ENCODE measurements around the gene CREM. TPM values are rescaled to one million over a fixed set of nuclear protein-coding genes. Genes with fewer than 3 reads are reported as not detected.
"Not testable (repeated sequence)": the region's sequence is repeated elsewhere in the genome, so short reads cannot be mapped to it uniquely, and the experiment has no call there.

CREM gene
- total RNA-seq, 1 experiment from 2014 or later, result 58.3 TPM

DNA sequence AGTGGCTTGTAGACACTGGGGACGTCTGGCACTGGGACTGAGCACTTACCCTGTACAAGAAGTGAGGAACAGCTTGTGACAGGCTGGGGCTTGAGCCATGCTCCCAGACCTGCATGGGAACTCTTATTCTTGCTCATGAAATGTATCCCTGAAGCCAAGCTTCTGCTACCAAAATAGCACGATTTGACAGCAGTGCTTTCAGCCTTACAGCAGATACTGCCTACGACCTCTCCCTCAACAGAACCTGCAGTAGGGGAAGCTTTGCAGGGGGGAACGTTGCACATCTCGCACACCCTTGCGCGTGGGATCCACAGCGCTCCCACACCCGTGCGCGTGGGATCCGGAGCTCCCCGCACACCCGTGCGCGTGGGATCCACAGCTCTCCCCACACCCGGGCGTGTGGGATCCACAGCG, 88.0 kb downstream of the CREM start:
- in situ Hi-C loops (cut with HindIII; ENCODE audit: low sequenced_read_pairs), result no loop called here
- DNase-seq (ENCODE audit: low spot score), result peak; percentile 20

- DNase-seq (ENCODE audit: low spot score), result no peak
- in situ Hi-C loops (cut with HindIII; ENCODE audit: low sequenced_read_pairs), result no loop called here
These were observed 88.5 kb downstream of the CREM start for GRCh38 chr10:35215107-35215506.

- DNase-seq (ENCODE audit: low spot score), result peak; percentile 7
- in situ Hi-C loops (cut with HindIII; ENCODE audit: low sequenced_read_pairs), result no loop called here
These were observed 89.8 kb downstream of the CREM start for GRCh38 chr10:35216303-35216905.

DNA sequence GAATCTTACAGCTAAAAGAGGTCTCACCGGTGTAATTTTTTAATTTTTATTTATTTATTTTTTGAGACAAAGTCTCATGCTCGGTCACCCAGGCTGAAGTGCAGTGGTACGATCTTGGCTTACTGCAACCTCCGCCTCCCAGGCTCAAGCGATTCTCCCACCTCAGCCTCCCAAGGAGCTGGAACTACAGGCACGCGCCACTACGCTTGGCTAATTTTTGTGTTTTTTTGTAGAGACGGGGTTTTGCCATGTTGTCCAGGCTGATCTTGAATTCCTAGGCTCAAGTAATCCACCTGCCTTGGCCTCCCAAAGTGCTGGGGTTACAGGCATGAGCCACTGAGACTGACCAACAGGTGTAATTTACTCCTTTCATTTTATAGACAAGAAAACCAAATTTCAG, 90.3 kb downstream of the CREM start:
- in situ Hi-C loops (cut with HindIII; ENCODE audit: low sequenced_read_pairs); DNase-seq (ENCODE audit: low spot score): not testable (repeated sequence)

GRCh38 chr10:35217455-35217854, 90.8 kb downstream of the CREM start:
- in situ Hi-C loops (cut with HindIII; ENCODE audit: low sequenced_read_pairs), result no loop called here
- DNase-seq (ENCODE audit: low spot score), result peak; percentile 10

DNA sequence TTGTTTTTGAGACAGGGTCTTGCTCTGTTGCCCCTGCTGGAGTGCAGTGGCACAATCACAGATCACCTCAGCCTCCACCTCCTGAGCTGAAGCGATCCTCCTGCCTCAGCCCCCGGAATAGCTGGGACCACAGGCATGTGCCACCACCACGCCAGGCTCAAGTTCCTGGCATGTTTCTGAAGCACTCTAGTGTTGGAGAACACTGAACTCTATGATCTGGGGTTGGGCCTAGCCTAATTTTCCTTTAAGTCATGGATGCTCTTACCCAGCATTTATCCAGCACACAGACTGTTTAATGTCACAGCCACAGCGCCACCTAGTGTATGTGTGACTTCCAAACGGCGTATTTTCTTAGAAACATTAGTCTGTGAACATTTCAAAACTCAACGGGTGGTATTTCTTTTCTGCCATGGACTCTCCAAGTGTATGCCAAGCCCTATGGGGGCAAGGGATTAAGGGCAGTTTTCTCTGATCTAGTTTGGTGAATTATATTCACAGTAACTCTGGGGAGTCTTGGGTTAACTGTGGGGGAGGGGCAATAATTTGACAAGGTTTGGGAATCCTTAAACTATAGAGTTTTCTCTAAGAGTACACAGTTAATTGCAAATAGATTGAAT, 91.8 kb downstream of the CREM start:
- DNase-seq (ENCODE audit: low spot score), result peak; percentile 74
- in situ Hi-C loops (cut with HindIII; ENCODE audit: low sequenced_read_pairs), result no loop called here

- no peak for DNase-seq (ENCODE audit: low spot score)
- in situ Hi-C loops (cut with HindIII; ENCODE audit: low sequenced_read_pairs), result no loop called here
These were observed 92.6 kb downstream of the CREM start for GRCh38 chr10:35219292-35219691.

DNA sequence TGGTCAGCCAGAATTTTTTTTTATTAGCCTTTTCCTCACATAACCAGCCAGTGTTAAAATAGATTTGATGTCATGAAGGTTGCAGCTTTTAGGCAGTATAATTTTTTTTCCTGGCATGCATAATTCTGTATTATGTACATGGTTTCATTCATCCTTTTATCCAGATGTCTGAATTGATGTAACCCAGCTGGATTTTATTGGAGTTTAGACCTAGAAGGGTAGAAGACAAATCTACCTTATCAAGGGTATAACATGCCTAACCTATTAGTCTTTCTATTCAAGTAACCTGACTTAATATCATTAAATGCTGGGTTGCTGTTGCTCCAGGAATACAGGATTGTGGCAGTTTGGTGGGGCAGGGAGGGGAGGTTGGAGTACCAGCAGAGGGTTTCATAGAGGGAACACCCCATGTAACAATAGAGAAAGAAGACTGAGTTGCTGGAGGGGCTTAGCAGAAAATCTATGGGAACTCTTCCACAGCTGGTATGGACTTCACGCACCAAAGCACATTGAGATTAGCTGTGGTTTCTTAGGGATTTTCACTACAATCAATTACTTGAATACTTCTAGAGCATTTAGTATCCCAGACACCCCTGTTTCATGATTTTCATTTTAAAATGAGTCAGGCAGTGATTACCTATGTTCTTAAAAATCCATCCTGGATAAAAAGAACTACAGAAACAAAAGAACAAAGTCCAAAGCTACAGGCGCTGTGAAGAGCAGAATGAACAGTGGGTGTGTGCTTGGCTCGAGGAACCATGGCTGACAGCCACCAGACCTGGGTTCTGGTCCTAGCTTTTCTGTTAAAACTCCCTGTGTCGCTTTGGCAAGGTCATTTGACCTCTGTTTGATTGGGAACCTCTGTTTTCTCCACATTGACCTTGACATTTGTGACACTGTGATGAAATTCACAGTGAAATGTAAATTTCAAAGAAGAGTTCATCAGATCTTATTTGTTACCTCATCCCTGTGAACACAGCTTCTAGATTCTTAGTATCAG, 93.5 kb downstream of the CREM start:
- in situ Hi-C loops (cut with HindIII; ENCODE audit: low sequenced_read_pairs), result no loop called here
- no peak for DNase-seq (ENCODE audit: low spot score)

- in situ Hi-C loops (cut with HindIII; ENCODE audit: low sequenced_read_pairs), result no loop called here
- no peak for DNase-seq (ENCODE audit: low spot score)
These were observed 96.4 kb downstream of the CREM start for GRCh38 chr10:35223016-35223415.

DNA sequence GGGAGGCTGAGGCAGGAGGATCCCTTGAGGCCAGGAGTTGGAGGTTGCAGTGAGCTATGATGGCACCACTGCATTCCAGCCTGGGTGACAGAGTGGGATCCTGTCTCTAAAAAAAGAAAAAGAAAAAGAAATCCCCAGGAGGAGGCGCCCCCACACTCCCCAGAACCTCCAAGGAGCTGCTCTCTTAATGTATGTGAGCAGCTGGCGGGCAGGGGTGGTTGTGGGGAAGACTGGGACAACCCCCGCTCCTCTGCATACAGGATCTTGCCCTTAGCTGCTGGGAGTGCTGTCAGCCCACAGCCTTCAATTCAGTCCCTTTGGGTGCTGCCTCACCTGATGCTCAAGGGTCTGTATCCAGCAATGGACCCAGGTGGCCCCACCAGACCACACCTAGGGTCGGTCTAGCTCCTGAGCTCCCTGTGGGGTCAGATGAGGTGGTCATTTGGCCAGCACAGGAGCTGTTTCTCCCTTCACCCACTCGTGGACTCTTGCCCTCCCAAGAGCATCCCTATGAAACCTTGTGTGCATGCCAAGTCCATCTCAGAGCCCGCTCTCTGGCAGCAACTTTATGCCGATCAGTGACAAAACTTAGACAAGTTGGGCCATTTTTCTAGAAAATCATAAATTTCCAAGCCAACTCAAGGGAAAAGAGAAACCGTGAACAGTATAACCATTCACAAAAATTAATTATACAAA, 97.5 kb downstream of the CREM start:
- in situ Hi-C loops (cut with HindIII; ENCODE audit: low sequenced_read_pairs), result no loop called here

GRCh38 chr10:35225204-35225603, 98.6 kb downstream of the CREM start:
- DNase-seq (ENCODE audit: low spot score), result no peak
- in situ Hi-C loops (cut with HindIII; ENCODE audit: low sequenced_read_pairs), result no loop called here

More for the DNA sequence above, 97.5 kb downstream of the CREM start:
- no peak for DNase-seq (ENCODE audit: low spot score)

DNA sequence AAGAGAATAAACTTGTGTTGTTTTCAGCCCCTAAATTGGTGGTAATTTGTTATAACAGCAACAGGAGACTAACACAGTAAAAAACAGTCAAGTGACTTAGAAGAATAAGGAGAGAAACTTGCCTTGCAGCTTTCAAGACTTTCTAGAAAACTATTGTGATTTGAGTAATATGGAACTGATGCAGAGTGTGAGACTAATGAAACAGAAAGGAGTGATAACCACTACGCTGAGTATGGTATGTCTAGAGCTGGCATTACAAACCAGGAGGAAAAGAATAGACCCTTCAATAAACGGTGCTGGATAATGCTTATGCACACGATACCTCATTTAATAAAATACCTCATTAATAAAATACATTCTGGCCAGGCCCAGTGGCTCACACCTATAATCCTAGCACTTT, 99.9 kb downstream of the CREM start:
- in situ Hi-C loops (cut with HindIII; ENCODE audit: low sequenced_read_pairs), result no loop called here

DNA sequence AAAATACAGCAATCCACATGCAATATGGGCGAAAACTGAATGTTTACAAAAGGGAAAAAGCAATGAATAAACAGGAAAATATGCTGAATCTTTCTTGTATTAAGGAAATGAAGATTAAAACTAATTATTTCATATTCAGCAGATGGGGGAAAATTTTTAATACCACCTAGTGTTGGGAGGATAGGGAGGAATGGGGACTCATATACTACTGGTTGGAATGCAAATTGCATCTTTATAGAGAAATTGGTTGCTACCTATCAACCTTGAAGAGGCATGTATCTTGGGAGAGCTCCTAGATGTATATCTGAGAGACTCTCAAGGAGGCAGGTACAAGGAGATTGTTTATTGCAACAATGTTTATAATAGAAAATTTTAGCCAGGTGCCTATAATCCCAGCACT, 101.4 kb downstream of the CREM start:
- DNase-seq (ENCODE audit: low spot score), result no peak
- in situ Hi-C loops (cut with HindIII; ENCODE audit: low sequenced_read_pairs), result no loop called here

More for the DNA sequence above, 99.9 kb downstream of the CREM start:
- no peak for DNase-seq (ENCODE audit: low spot score)

GRCh38 chr10:35231646-35232045, 105.0 kb downstream of the CREM start:
- in situ Hi-C loops (cut with HindIII; ENCODE audit: low sequenced_read_pairs), result no loop called here

DNA sequence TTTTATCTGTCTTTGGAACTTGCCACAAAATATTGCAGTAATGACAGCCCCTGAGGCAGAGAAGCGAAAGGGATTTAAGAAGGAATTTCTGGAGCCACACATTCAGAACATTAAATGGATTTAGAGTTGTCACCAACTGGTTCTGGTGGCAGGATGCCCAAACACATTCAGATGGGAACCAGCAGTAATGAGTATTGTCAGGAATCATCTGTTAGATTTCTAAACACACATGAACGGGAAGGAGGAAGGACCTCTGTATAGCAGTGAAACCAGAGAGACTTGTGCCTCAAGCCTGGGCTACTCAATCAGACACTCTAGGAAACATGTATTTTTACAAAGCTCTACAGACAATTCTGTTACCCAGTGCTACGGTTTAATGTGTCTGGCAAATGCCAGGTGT, 105.9 kb downstream of the CREM start:
- DNase-seq (ENCODE audit: low spot score), result peak; percentile 37
- in situ Hi-C loops (cut with HindIII; ENCODE audit: low sequenced_read_pairs), result no loop called here

More at GRCh38 chr10:35231646-35232045, 105.0 kb downstream of the CREM start:
- DNase-seq (ENCODE audit: low spot score), result no peak

- in situ Hi-C loops (cut with HindIII; ENCODE audit: low sequenced_read_pairs), result no loop called here
- no peak for DNase-seq (ENCODE audit: low spot score)
These were observed 107.4 kb downstream of the CREM start for GRCh38 chr10:35234073-35234472.

GRCh38 chr10:35236739-35237138, 110.1 kb downstream of the CREM start:
- DNase-seq (ENCODE audit: low spot score), result no peak
- in situ Hi-C loops (cut with HindIII; ENCODE audit: low sequenced_read_pairs), result no loop called here

DNA sequence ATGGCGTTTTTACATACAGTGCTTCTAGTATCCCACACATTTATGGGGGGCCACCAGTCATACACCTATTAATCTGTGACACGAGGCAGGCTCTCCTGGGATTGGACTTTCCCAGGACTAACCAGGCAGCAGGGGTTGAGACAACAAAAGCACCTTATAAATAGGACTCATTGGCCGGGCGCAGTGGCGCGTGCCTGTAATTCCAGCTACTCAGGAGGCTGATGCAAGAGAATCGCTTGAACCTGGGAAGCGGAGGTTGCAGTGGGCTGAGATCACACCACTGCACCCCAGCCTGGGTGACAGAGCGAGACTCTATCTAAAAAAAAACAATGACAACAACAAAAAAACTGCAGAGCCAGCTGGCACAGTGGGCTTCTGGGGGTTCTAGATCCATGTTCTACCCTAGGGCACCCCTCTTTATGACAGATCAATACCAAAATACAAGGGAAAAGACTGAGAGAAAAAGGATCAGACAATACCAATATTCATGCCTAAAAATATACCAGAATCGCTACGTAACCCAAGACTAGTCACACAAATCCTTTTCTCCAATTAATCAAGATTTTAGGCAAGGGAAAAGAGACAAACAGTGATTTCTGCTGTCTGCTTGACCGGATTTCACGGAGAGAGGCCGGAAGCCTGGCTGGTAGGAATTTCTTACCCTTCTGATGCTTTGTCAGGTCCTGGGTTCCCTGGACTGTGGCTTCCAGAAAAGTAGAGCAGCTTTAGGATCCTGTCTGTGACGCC, 111.3 kb downstream of the CREM start:
- DNase-seq (ENCODE audit: low spot score), result no peak
- in situ Hi-C loops (cut with HindIII; ENCODE audit: low sequenced_read_pairs), result no loop called here

GRCh38 chr10:35244549-35244948, 117.9 kb downstream of the CREM start:
- in situ Hi-C loops (cut with HindIII; ENCODE audit: low sequenced_read_pairs), result no loop called here
- no peak for DNase-seq (ENCODE audit: low spot score)

Measured in G401 (cell line).